T-cell (primary cell): ENCODE results near the gene SEC23IP. TPM values are rescaled to one million over a fixed set of nuclear protein-coding genes. Genes with fewer than 3 reads are reported as not detected.
"Not testable (repeated sequence)": the region's sequence is repeated elsewhere in the genome, so short reads cannot be mapped to it uniquely, and the experiment has no call there.

Experiments used
- ATAC-seq, 4 experiments: fragments of 200-7000 bp in 3 of 4; fragments of 150-1000 bp in 1 of 4; cut with Tn5 transposase; replicated peaks in 1 of 4; 1 replicate in 3 of 4; 2 replicates in 1 of 4; pipeline ENCODE4 v1.10.0; 2021; ENCODE audit warnings: moderate library complexity in 3 of 4, mild to moderate bottlenecking in 2 of 4, moderate number of reproducible peaks in 1 of 4
- CTCF ChIA-PET, 2 donors: fragments of 300-600 bp; sonication (Branson Sonifier 250); formaldehyde crosslinking; loops; one replicate each; lab custom pipeline; 2022; ENCODE audit warnings: antibody characterized with exemption in 2 of 2; lab: Charles Lee
- POLR2A ChIA-PET, 2 donors: fragments of 300-600 bp; sonication (Branson Sonifier 250); formaldehyde crosslinking; loops; one replicate each; lab custom pipeline; 2022; ENCODE audit warnings: antibody characterized with exemption in 2 of 2; lab: Charles Lee
- DNase-seq, 35 experiments: peaks; one replicate each; pipeline versions ENCODE4 v3.0.0 to v3.0.0-alpha.2; 2013 to 2023
- H3K27ac ChIP-seq: one replicate; pipeline ENCODE4 v1.5.1; 2013; ENCODE audit warnings: low read length
- H3K27me3 ChIP-seq, 2 experiments: replicated peaks in 1 of 2; 1 replicate in 1 of 2; 2 replicates in 1 of 2; pipeline versions ENCODE4 v1.6.1 to v1.7.0; 2013; ENCODE audit warnings: low read length in 1 of 2, mixed read lengths in 1 of 2; ENCODE audit not compliant: control insufficient read depth in 2 of 2, insufficient read depth in 2 of 2; ENCODE audit errors: extremely low read depth in 1 of 2
- H3K36me3 ChIP-seq, 2 donors: 1 replicate in 1 of 2; 2 replicates in 1 of 2; pipeline versions ENCODE4 v1.6.1 to v1.7.0; 2013; ENCODE audit warnings: low read length in 1 of 2; ENCODE audit not compliant: control insufficient read depth in 2 of 2, insufficient read depth in 1 of 2; ENCODE audit errors: extremely low read depth in 1 of 2
- H3K4me1 ChIP-seq, 2 experiments: 1 replicate in 1 of 2; 2 replicates in 1 of 2; pipeline versions ENCODE4 v1.6.1 to v1.7.0; 2013; ENCODE audit warnings: low read length in 2 of 2, mixed read lengths in 1 of 2; ENCODE audit not compliant: insufficient read depth in 2 of 2, control insufficient read depth in 1 of 2; ENCODE audit errors: extremely low read depth in 1 of 2
- H3K4me3 ChIP-seq, 2 donors: 1 replicate in 1 of 2; 2 replicates in 1 of 2; pipeline versions ENCODE4 v1.5.1 to v1.7.0; 2013; ENCODE audit warnings: mild to moderate bottlenecking in 2 of 2, low read length in 1 of 2, moderate library complexity in 1 of 2; ENCODE audit not compliant: control insufficient read depth in 1 of 2; ENCODE audit errors: extremely low read depth in 1 of 2
- H3K9me3 ChIP-seq: 2 replicates; pipeline ENCODE4 v1.7.0; 2013
- H3K27ac Mint-ChIP-seq, 2 donors: one replicate each; pipeline ENCODE4 v1.8.0; 2020 to 2021; ENCODE audit warnings: mild to moderate bottlenecking in 2 of 2, mixed read lengths in 2 of 2
- H3K27me3 Mint-ChIP-seq, 2 donors: one replicate each; pipeline ENCODE4 v1.8.0; 2021 to 2022; ENCODE audit warnings: mixed read lengths in 2 of 2
- H3K36me3 Mint-ChIP-seq: one replicate; pipeline ENCODE4 v1.8.0; 2021; ENCODE audit warnings: mixed read lengths
- H3K4me1 Mint-ChIP-seq, 3 donors: one replicate each; pipeline ENCODE4 v1.8.0; 2020 to 2022; ENCODE audit warnings: mixed read lengths in 3 of 3, mild to moderate bottlenecking in 1 of 3
- H3K4me3 Mint-ChIP-seq, 3 donors: one replicate each; pipeline ENCODE4 v1.8.0; 2020 to 2022; ENCODE audit warnings: mild to moderate bottlenecking in 3 of 3, mixed read lengths in 3 of 3, moderate library complexity in 3 of 3
- H3K9me3 Mint-ChIP-seq, 3 donors: one replicate each; pipeline ENCODE4 v1.8.0; 2020 to 2022; ENCODE audit warnings: mixed read lengths in 3 of 3
- WGBS: methylation state at CpG from one replicate; pipeline ENCODE4 v1.1.5; 2013; ENCODE audit warnings: missing lambda C conversion rate; ENCODE audit not compliant: insufficient coverage; 5-methylcytosine and 5-hydroxymethylcytosine counted together
- total RNA-seq, 35 experiments: library from RNA in 6 of 35; stranded (reverse) in 6 of 35; fragments of 120-200 nt in 1 of 35; gene quantifications; one replicate each; pipeline versions ENCODE4 v1.2.1 to v1.2.4 and lab custom pipeline; 2013 to 2026

The SEC23IP gene
- total RNA-seq, 5 donors from 2014 or later (not counting 1 experiment from before 2014, with no cell fraction given): 33.8 to 67.1 (median 52.0) TPM

DNA sequence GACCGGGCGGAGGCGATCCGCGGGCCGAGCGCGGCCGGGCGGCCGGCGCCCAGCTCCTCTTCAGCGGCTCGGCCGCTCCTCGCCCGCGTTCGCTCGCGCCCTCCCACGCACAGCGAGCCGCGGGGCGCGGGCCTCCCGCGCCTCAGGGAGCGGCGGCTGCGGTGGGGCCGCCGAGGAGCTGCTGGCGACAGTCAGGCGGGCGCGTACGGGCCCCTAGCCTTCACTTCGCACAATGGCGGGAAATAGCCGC is 20.0 kb upstream of the SEC23IP start, which contains the start of gene MCMBP:
Gene MCMBP, minus strand, starts transcription at position 234 of the 250 bp plus-strand sequence. CDS start 259 bp downstream, outside the sequence.
- POLR2A ChIA-PET: interaction anchor here (0.5 to 1.7 kb wide), 8 partner anchors 9 to 819 kb away, joined by 3 to 7 read pairs (median 4); partner anchors contain the start of genes INPP5F (in 1 of the 2) and SEC23IP (in 1 of the 2)
- H3K27ac ChIP-seq: peak within 1 kb of the TSS; percentile 85
- no peaks in the 10 kb centered on the region for H3K27me3 Mint-ChIP-seq
- no peaks in the 10 kb centered on the region for H3K27me3 ChIP-seq
- H3K9me3 ChIP-seq: no peaks in the 10 kb centered on the region
- DNase-seq (peak in 1 of 35 experiments; percentile 3), ATAC-seq (no peak)
- peaks cover 15 to 32% of the 10 kb centered on the region in 2 experiments for H3K4me1 ChIP-seq
- H3K36me3 Mint-ChIP-seq: peaks cover 4% of the 10 kb centered on the region
- CTCF ChIA-PET: interaction anchor here (1.1 to 4.4 kb wide), 5 partner anchors 8 to 185 kb away, joined by 3 to 39 read pairs (median 3); partner anchors contain the start of gene SEC23IP (in 1 of the 2)
- peaks cover 45 to 50% (median 49%) of the 10 kb centered on the region in 3 donors for H3K4me1 Mint-ChIP-seq
- peak within 1 kb of the TSS; percentile 89 to 91 (median 90) for H3K4me3 Mint-ChIP-seq
- WGBS: under 1% methylated on average over 42 of the region's 42 CpGs
- no peaks in the 10 kb centered on the region for H3K36me3 ChIP-seq
- H3K4me3 ChIP-seq: peak within 1 kb of the TSS; percentile 87 to 90
- no peaks in the 10 kb centered on the region for H3K9me3 Mint-ChIP-seq
- peak within 1 kb of the TSS; percentile 87 to 92 for H3K27ac Mint-ChIP-seq

DNA sequence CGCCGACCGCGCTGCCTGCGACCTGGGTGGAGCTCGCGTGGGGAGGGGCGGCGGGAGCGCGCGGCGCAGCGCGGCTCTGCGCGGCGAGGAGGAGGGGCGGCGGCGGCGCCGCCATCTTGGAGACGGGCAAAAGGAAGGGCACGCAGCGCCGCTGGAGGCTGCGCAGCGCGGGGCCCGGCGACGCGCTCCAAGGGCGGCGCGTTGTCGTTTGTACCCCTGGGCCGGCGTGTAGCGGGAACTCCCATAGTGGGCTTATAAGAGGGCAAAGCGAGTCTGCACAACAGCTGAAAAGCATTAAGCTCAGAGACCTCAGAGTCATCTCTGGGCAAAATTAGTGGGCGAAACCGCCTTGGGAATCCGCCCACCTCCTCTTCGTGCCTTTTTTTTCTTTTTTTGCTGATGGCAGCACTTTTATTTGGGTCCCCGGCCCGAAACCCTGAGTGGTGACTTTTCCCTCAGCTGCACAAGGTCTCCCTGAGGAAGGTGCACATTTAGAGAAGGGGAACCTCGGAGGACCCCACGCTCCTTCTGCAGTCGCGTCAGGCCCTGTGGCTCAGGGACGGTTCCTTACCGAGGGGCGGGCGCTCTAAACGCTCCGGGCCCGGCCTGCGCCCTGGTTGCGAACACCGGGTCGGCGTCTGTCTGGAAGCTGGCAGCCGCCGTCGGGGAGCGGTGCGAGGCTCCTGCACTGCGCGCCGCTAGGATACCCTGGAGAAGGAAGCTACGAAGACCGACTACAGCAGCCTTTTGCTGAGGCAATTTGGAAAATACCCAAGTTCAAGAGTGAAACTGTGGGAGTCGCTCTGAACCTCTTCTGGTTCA is 19.5 kb upstream of the SEC23IP start:
- Mint-ChIP-seq H3K4me1 (peaks cover 40 to 45% (median 44%) of the 10 kb centered on the region in 3 donors), H3K4me3 (peak overlapping the region; percentile 83 to 89 (median 86)), H3K27me3 (no peaks in the 10 kb centered on the region), H3K36me3 (peaks cover 4% of the 10 kb centered on the region), H3K9me3 (no peaks in the 10 kb centered on the region), H3K27ac (peak overlapping the region; percentile 87 to 92)
- Histone ChIP-seq H3K4me3 (peak overlapping the region; percentile 87 to 90), H3K27ac (peak overlapping the region; percentile 85), H3K27me3 (no peaks in the 10 kb centered on the region), H3K9me3 (no peaks in the 10 kb centered on the region), H3K36me3 (no peaks in the 10 kb centered on the region), H3K4me1 (peaks cover 15 to 30% of the 10 kb centered on the region in 2 experiments)
- ATAC-seq (peak; percentile 92 to 96 (median 92)), DNase-seq (peak; percentile 76 to 95 (median 86))
- ChIA-PET CTCF (interaction anchor here (0.6 to 4.4 kb wide), 7 partner anchors 9 to 669 kb away, joined by 3 to 39 read pairs (median 3); partner anchors contain the start of gene SEC23IP (in 1 of the 2)), POLR2A (interaction anchor here (0.5 to 1.7 kb wide), 9 partner anchors 9 to 819 kb away, joined by 3 to 7 read pairs (median 4); partner anchors contain the start of genes INPP5F (in 1 of the 2) and SEC23IP (in 1 of the 2))
- under 1% methylated on average over 71 of the region's 75 CpGs for WGBS

DNA sequence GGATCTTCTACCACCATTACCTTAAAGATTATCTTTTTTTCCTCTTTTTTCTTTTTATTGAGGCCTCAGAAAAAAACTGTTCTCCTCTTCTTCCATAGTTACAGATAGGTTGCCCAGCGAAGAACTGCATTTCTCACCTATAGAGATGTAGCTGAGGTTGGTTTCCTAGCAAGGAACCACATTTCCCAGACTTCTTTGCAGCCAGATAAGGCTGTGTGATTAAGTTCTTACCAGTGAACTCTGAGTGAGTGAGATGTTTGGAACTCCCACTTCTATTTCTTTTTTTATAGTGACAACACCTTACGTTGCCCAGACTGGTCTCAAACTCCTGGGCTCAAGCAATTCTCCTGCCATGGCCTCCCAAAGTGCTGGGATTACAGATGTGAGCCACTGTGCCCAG is 14.0 kb upstream of the SEC23IP start:
- H3K27ac Mint-ChIP-seq: no peak overlapping the region
- CTCF ChIA-PET: no interaction called here

DNA sequence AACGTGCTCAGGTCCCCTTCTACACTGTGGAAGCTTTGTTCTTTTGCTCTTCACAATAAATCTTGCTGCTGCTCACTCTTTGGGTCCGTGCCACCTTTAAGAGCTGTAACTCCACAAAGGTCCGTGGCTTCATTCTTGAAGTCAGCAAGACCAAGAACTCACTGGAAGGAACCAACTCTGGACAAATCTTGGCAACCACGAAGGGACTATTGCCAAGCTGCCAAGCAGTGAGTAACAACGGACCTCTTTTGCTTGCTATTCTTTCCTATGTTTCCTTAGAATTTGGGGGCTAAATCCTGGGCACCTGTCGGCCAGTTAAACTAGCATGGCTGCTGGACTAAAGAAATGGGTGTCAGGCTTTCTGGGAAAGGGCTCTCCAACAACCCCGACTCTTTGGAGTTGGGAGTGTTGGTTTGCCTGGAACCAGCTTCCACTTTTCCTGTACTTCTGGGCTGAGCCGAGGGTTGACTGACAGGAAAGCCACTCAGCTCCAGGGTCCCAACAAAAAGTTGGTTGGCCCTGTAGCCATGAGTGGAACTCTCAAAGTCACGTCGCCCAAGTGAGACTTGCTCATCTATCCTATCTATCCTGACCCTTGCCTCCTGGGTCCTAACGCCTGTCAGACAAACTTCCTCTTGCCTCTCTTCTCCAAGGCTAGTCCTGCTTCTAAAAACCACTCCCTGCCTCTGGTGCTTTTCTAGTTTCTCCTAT is 8.5 kb upstream of the SEC23IP start:
- CTCF ChIA-PET: interaction anchor here in 1 of 2 donors (1.1 kb wide), 1 partner anchor 11 kb away, joined by 3 read pairs; no protein-coding TSS in a partner anchor

More for the DNA sequence above, 14.0 kb upstream of the SEC23IP start:
- Mint-ChIP-seq H3K36me3 (no peaks in the 10 kb centered on the region), H3K4me3 (no peak overlapping the region), H3K27me3 (no peaks in the 10 kb centered on the region), H3K4me1 (peaks cover 5 to 7% (median 6%) of the 10 kb centered on the region in 3 donors), H3K9me3 (no peaks in the 10 kb centered on the region)
- DNase-seq (no peak), ATAC-seq (no peak)
- no peak overlapping the region for H3K27ac ChIP-seq
- H3K36me3 ChIP-seq: no peaks in the 10 kb centered on the region
- H3K27me3 ChIP-seq: no peaks in the 10 kb centered on the region
- H3K4me1 ChIP-seq: peaks cover 0 to 3% of the 10 kb centered on the region in 2 experiments
- no peaks in the 10 kb centered on the region for H3K9me3 ChIP-seq
- WGBS: no CpG with 5 or more reads among the region's 2 CpGs
- H3K4me3 ChIP-seq: no peak overlapping the region
- POLR2A ChIA-PET: no interaction called here

DNA sequence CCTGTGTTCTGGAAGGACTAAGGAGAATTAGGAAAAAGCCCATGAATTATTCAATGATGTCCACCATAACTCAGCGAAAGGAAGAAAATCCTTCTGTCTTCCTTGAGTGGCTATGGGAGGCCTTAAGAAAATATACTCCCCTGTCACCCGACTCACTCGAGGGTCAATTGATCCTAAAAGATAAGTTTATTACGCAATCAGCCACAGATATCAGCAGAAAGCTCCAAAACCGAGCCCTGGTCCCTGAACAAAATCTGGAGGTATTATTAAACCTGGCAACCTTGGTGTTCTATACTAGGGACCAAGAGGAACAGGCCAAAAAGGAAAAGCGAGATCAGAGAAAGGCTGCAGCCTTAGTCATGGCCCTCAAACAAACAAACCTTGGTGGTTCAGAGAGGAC is 6.5 kb upstream of the SEC23IP start:
- H3K27ac ChIP-seq, H3K27me3 ChIP-seq, DNase-seq, H3K27me3 Mint-ChIP-seq, H3K36me3 Mint-ChIP-seq, H3K4me1 Mint-ChIP-seq, H3K4me1 ChIP-seq, H3K27ac Mint-ChIP-seq, H3K9me3 Mint-ChIP-seq, H3K4me3 Mint-ChIP-seq, H3K36me3 ChIP-seq, H3K4me3 ChIP-seq, ATAC-seq, POLR2A ChIA-PET, H3K9me3 ChIP-seq: not testable (repeated sequence)
- CTCF ChIA-PET: interaction anchor here in 1 of 2 donors (0.6 kb wide), 1 partner anchor 15 kb away, joined by 5 read pairs; no protein-coding TSS in a partner anchor
- WGBS: 100% methylated on average over 1 of the region's 6 CpGs

More for the DNA sequence above, 8.5 kb upstream of the SEC23IP start:
- H3K9me3 Mint-ChIP-seq, H3K9me3 ChIP-seq, H3K4me1 Mint-ChIP-seq, H3K27ac Mint-ChIP-seq, ATAC-seq, H3K36me3 ChIP-seq, H3K4me3 ChIP-seq, H3K27me3 Mint-ChIP-seq, H3K4me3 Mint-ChIP-seq, H3K4me1 ChIP-seq, DNase-seq, H3K27me3 ChIP-seq, H3K36me3 Mint-ChIP-seq, H3K27ac ChIP-seq: not testable (repeated sequence)
- POLR2A ChIA-PET: interaction anchor here in 1 of 2 donors (0.6 kb wide), 1 partner anchor 289 kb away, joined by 5 read pairs; no protein-coding TSS in a partner anchor
- WGBS: 88% methylated on average over 10 of the region's 11 CpGs

DNA sequence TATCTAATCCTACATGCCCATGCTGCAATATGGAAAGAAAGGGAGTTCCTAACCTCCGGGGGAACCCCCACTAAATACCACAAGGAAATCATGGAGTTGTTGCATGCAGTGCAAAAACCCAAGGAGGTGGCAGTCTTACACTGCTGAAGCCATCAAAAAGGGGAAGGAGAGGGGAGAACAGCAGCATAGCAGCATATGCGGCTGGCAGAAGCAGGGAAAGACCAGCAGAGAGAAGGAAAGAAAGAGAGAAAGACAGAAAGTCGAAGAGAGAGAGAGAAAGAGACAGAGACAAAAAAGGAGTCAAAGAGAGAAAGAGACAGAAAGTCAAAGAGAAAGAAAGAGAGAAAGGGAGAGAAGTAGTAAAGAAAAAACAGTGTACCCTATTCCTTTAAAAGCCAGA is 3.8 kb upstream of the SEC23IP start:
- not testable (repeated sequence) for H3K4me3 ChIP-seq, H3K27ac Mint-ChIP-seq, H3K9me3 Mint-ChIP-seq, H3K36me3 Mint-ChIP-seq, H3K36me3 ChIP-seq, H3K4me3 Mint-ChIP-seq, H3K27me3 ChIP-seq, H3K9me3 ChIP-seq, ATAC-seq, DNase-seq, H3K27ac ChIP-seq, H3K27me3 Mint-ChIP-seq
- H3K4me1 ChIP-seq: peaks cover 6 to 16% of the 10 kb centered on the region in 2 experiments
- H3K4me1 Mint-ChIP-seq: peaks cover 9 to 14% (median 12%) of the 10 kb centered on the region in 3 donors
- ChIA-PET CTCF (interaction anchor here in 1 of 2 donors (0.6 kb wide), 1 partner anchor 8 kb away, joined by 5 read pairs; no protein-coding TSS in a partner anchor), POLR2A (interaction anchor here in 1 of 2 donors (0.7 kb wide), 1 partner anchor 1071 kb away, joined by 6 read pairs; no protein-coding TSS in a partner anchor)
- 39% methylated on average over 2 of the region's 3 CpGs for WGBS
